Lung (tissue), 12 donors: ENCODE results near the gene ARRDC3. TPM values are rescaled to one million over a fixed set of nuclear protein-coding genes. Genes with fewer than 3 reads are reported as not detected.
"Not testable (repeated sequence)": the region's sequence is repeated elsewhere in the genome, so short reads cannot be mapped to it uniquely, and the experiment has no call there.

Source experiments
- ATAC-seq: fragments of 200-7000 bp; cut with Tn5 transposase; one replicate; pipeline ENCODE4 v1.9.1; 2020; ENCODE audit warnings: moderate number of reproducible peaks; ENCODE audit not compliant: insufficient read depth, low FRiP score
- DNase-seq, 3 donors: peaks; one replicate each; pipeline ENCODE4 v3.0.0-alpha.2; 2013 to 2017
- H3K27ac ChIP-seq, 2 donors: one replicate each; pipeline ENCODE4 v1.5.1; 2013; ENCODE audit warnings: mild to moderate bottlenecking in 2 of 2, moderate library complexity in 2 of 2, control low read depth in 1 of 2, inconsistent platforms in 1 of 2, low read depth in 1 of 2, low read length in 1 of 2
- H3K27me3 ChIP-seq, 3 donors: one replicate each; pipeline ENCODE4 v1.5.1; 2013; ENCODE audit warnings: low read length in 2 of 3; ENCODE audit not compliant: control insufficient read depth in 3 of 3, insufficient read depth in 3 of 3
- H3K36me3 ChIP-seq, 4 donors: one replicate each; pipeline ENCODE4 v1.5.1; 2013; ENCODE audit warnings: low read length in 4 of 4, mild to moderate bottlenecking in 1 of 4, moderate library complexity in 1 of 4; ENCODE audit not compliant: control insufficient read depth in 4 of 4, insufficient read depth in 4 of 4
- H3K4me1 ChIP-seq, 5 donors: one replicate each; pipeline ENCODE4 v1.5.1; 2013; ENCODE audit warnings: low read length in 5 of 5, mild to moderate bottlenecking in 2 of 5, moderate library complexity in 1 of 5; ENCODE audit not compliant: control insufficient read depth in 5 of 5, insufficient read depth in 5 of 5
- H3K4me3 ChIP-seq: one replicate; pipeline ENCODE4 v1.5.1; 2013; ENCODE audit warnings: mild to moderate bottlenecking, control low read depth, moderate library complexity
- H3K9ac ChIP-seq, 2 donors: one replicate each; pipeline ENCODE4 v1.5.1; 2013; ENCODE audit warnings: low read length in 2 of 2, control low read depth in 1 of 2; ENCODE audit not compliant: insufficient read depth in 1 of 2
- H3K9me3 ChIP-seq, 4 donors: one replicate each; pipeline ENCODE4 v1.5.1; 2013; ENCODE audit warnings: low read length in 3 of 4, mild to moderate bottlenecking in 1 of 4, moderate library complexity in 1 of 4; ENCODE audit not compliant: control insufficient read depth in 4 of 4, insufficient read depth in 3 of 4
- CTCF ChIP-seq: IDR thresholded peaks from 2 replicates; pipeline ENCODE4 v1.5.1; 2012; ENCODE audit warnings: mild to moderate bottlenecking; ENCODE audit errors: control extremely low read depth, extremely low read depth
- WGBS, 2 donors: extraction: QIAGEN DNeasy Blood & Tissue Kit; methylation state at CpG; one replicate each; pipeline ENCODE4 v1.1.7; 2013; 5-methylcytosine and 5-hydroxymethylcytosine counted together
- polyA plus RNA-seq, 2 donors: library from polyadenylated mRNA; stranded (reverse); fragments of 200-250 nt; gene quantifications; one replicate each; pipeline ENCODE4 v1.2.1, GENCODE V29; 2013
- total RNA-seq, 2 donors: library from RNA; depleted of rRNA in 1 of 2; stranded (reverse); fragments of >200 nt in 1 of 2; gene quantifications; one replicate each; pipeline ENCODE4 v1.2.1, GENCODE V29; 2014 to 2021
- donor health status: control.
- donor health status: control.
- donor health status: Bipolar disorder and iron deficiency.
- donor health status: healthy.
- donor health status: DM: yes; HTN: yes; CAD: no.

The ARRDC3 gene
- total and polyA plus RNA-seq, 4 donors: 26.0 to 455 (median 77.3) TPM

DNA sequence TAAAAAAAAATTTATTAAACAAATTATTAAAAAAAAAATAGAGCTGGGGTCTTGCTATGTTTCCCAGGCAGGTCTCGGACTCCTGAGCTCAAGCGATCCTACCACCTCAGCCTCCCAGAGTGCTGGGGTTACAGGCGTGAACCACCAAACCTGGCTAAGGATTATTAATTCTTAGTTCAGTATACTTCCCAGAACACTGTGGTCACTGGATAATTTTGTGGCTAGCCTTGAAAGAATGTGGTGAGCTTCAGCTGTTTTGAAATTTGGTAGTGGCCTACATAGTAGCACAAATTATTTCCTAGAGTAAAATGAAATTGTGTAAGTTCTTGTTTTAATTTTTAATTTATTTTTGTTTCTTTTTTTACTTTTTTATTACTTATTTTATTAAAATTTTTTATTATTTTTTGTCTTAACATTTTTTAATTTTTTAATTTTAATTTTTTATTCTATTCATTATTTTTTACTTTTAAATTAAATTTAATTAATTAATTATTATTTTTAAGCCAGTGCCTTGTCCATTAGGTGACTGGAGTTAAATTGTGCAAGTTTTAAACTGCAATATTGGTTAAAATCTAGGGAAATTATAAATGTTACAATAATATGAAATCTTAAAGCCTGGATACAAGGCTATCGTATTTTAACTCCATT is 23.0 kb downstream of the ARRDC3 start:
- Histone ChIP-seq H3K9me3 (no peaks in the 10 kb centered on the region), H3K36me3 (no peaks in the 10 kb centered on the region), H3K4me3 (no peak overlapping the region), H3K27me3 (no peaks in the 10 kb centered on the region), H3K27ac (no peak overlapping the region), H3K4me1 (peaks cover 0 to 2% (median 0%) of the 10 kb centered on the region in 5 donors), H3K9ac (no peak overlapping the region)
- WGBS, 2 donors: 85 to 93% methylated on average over 4 of the region's 4 CpGs
- TF ChIP-seq CTCF: no peak
- ATAC-seq: no peak
- DNase-seq: no peak

GRCh38 chr5:91357806-91358205 is 25.3 kb downstream of the ARRDC3 start:
- Histone ChIP-seq H3K4me1 (peaks cover 0 to 2% (median 0%) of the 10 kb centered on the region in 5 donors), H3K27ac (no peak overlapping the region), H3K9me3 (peaks cover 0 to 4% (median 0%) of the 10 kb centered on the region in 4 donors), H3K9ac (no peak overlapping the region), H3K4me3 (no peak overlapping the region), H3K27me3 (no peaks in the 10 kb centered on the region), H3K36me3 (no peaks in the 10 kb centered on the region)
- WGBS, 2 donors: 58 to 59% methylated on average over 2 of the region's 2 CpGs
- ATAC-seq (no peak), DNase-seq (no peak)
- no peak for TF ChIP-seq CTCF

GRCh38 chr5:91357012-91357634 is 26.0 kb downstream of the ARRDC3 start:
- Histone ChIP-seq H3K27me3 (no peaks in the 10 kb centered on the region), H3K4me1 (peaks cover 0 to 2% (median 0%) of the 10 kb centered on the region in 5 donors), H3K27ac (no peak overlapping the region), H3K36me3 (no peaks in the 10 kb centered on the region), H3K4me3 (no peak overlapping the region), H3K9me3 (peaks cover 0 to 4% (median 0%) of the 10 kb centered on the region in 4 donors), H3K9ac (no peak overlapping the region)
- DNase-seq (no peak), ATAC-seq (peak; percentile 43)
- 65 to 77% methylated on average over 8 of the region's 8 CpGs for WGBS, 2 donors
- TF ChIP-seq CTCF: no peak

DNA sequence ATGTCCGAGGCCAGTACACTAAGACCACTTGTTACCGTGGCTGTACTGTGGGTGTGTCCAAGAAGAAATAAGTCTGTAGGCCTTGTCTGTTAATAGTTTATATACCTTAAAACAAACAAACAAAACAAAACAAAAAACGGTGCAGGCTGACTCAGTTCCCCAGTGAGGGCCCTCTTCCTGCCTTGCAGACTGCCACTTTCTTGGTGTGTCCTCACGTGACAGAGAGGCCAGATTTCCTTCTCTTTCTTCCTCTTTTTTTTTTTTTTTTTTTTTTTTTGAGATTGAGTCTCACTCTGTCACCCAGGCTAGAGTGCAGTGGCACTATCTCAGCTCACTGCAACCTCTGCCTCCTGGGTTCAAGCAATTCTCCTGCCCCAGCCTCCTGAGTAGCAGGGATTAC is 28.2 kb downstream of the ARRDC3 start:
- not testable (repeated sequence) for H3K4me3 ChIP-seq, H3K4me1 ChIP-seq, H3K36me3 ChIP-seq, H3K9me3 ChIP-seq, H3K27ac ChIP-seq, H3K9ac ChIP-seq, H3K27me3 ChIP-seq, ATAC-seq, DNase-seq
- WGBS, 2 donors: 51 to 71% methylated on average over 4 of the region's 4 CpGs
